ENCODE data around the gene MYO10.
A peak's percentile ranks its signal among the peaks of the same experiment; 100 is the strongest.

MYO10 gene

DNA sequence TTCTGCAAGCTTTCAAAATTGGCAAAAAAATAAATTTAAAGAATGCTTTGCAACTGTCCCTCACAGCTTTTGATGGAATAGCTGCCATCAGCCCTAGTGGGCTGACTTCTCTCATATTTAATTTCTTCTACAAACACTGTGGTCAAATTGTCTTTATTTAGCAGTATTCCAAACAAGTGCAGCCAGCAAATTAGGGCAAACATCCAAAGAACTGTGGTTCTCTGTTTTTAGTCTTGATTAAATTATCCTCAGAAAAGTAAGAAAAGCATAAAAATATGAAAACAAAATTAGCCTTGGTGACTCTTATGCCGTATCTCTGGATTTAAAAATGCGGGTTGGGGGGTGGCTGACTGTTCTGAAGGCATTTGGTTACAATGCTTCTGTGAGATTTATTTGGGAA is 223.5 kb downstream of the MYO10 start:
- peaks cover 35% of the 10 kb centered on the region for H3K36me3 ChIP-seq (ENCODE audit: insufficient read depth, low read length)
- H3K4me3 ChIP-seq (ENCODE audit: low read length), result peak overlapping the region; percentile 31
- peaks cover 4% of the 10 kb centered on the region for H3K9me3 ChIP-seq (ENCODE audit: low read length)
- no peak overlapping the region for H2AFZ ChIP-seq (ENCODE audit: low read depth, low read length)
- H3K4me1 ChIP-seq (ENCODE audit: insufficient read depth, low read length), result peaks cover 23% of the 10 kb centered on the region
- no peaks in the 10 kb centered on the region for H3K27me3 ChIP-seq (ENCODE audit: insufficient read depth, low read length)

- H3K4me1 ChIP-seq (ENCODE audit: insufficient read depth, low read length), result peaks cover 23% of the 10 kb centered on the region
- H3K36me3 ChIP-seq (ENCODE audit: insufficient read depth, low read length), result peaks cover 40% of the 10 kb centered on the region
- no peaks in the 10 kb centered on the region for H3K27me3 ChIP-seq (ENCODE audit: insufficient read depth, low read length)
- H2AFZ ChIP-seq (ENCODE audit: low read depth, low read length), result no peak overlapping the region
- H3K4me3 ChIP-seq (ENCODE audit: low read length), result peak overlapping the region; percentile 31
- H3K9me3 ChIP-seq (ENCODE audit: low read length), result peaks cover 8% of the 10 kb centered on the region
Measured at GRCh38 chr5:16712178-16712577, 223.9 kb downstream of the MYO10 start.

- Histone ChIP-seq H3K9me3 (ENCODE audit: low read length) (peaks cover 9% of the 10 kb centered on the region), H2AFZ (ENCODE audit: low read depth, low read length) (no peak overlapping the region), H3K4me3 (ENCODE audit: low read length) (no peak overlapping the region), H3K4me1 (ENCODE audit: insufficient read depth, low read length) (peaks cover 23% of the 10 kb centered on the region), H3K27me3 (ENCODE audit: insufficient read depth, low read length) (no peaks in the 10 kb centered on the region), H3K36me3 (ENCODE audit: insufficient read depth, low read length) (peaks cover 57% of the 10 kb centered on the region)
Measured at GRCh38 chr5:16709691-16710433, 226.2 kb downstream of the MYO10 start.

DNA sequence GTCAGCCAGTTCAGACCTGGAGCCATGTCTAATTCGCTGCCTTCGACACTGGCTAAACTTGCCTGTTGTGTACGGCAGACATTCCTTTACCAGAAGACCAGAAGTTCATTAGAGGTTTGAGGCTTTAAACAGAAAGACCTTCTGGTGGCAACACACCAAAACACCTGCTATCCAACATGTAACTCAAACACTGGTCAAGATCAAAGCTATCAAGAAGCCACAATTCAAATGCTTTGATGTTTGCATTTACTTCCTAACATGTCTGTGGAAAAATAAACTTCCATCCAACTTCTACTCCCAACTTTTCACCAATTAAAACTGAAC is 228.3 kb downstream of the MYO10 start:
- H2AFZ ChIP-seq (ENCODE audit: low read depth, low read length), result no peak overlapping the region

GRCh38 chr5:16707168-16707868 is 228.8 kb downstream of the MYO10 start:
- H3K4me3 ChIP-seq (ENCODE audit: low read length), result no peak overlapping the region
- peaks cover 79% of the 10 kb centered on the region for H3K36me3 ChIP-seq (ENCODE audit: insufficient read depth, low read length)

More for the DNA sequence above, 228.3 kb downstream of the MYO10 start:
- Histone ChIP-seq H3K36me3 (ENCODE audit: insufficient read depth, low read length) (peaks cover 75% of the 10 kb centered on the region), H3K4me1 (ENCODE audit: insufficient read depth, low read length) (peaks cover 10% of the 10 kb centered on the region), H3K27me3 (ENCODE audit: insufficient read depth, low read length) (no peaks in the 10 kb centered on the region), H3K9me3 (ENCODE audit: low read length) (peaks cover 9% of the 10 kb centered on the region), H3K4me3 (ENCODE audit: low read length) (no peak overlapping the region)

GRCh38 chr5:16704945-16705344 is 231.1 kb downstream of the MYO10 start:
- Histone ChIP-seq H3K4me1 (ENCODE audit: insufficient read depth, low read length) (peaks cover 3% of the 10 kb centered on the region), H3K27me3 (ENCODE audit: insufficient read depth, low read length) (no peaks in the 10 kb centered on the region), H3K36me3 (ENCODE audit: insufficient read depth, low read length) (peaks cover 91% of the 10 kb centered on the region), H2AFZ (ENCODE audit: low read depth, low read length) (no peak overlapping the region), H3K4me3 (ENCODE audit: low read length) (no peak overlapping the region), H3K9me3 (ENCODE audit: low read length) (peaks cover 5% of the 10 kb centered on the region)

More at GRCh38 chr5:16707168-16707868, 228.8 kb downstream of the MYO10 start:
- peaks cover 9% of the 10 kb centered on the region for H3K9me3 ChIP-seq (ENCODE audit: low read length)
- no peaks in the 10 kb centered on the region for H3K27me3 ChIP-seq (ENCODE audit: insufficient read depth, low read length)
- H3K4me1 ChIP-seq (ENCODE audit: insufficient read depth, low read length), result peaks cover 6% of the 10 kb centered on the region
- H2AFZ ChIP-seq (ENCODE audit: low read depth, low read length), result no peak overlapping the region

GRCh38 chr5:16702964-16703363 is 233.1 kb downstream of the MYO10 start:
- H3K4me1 ChIP-seq (ENCODE audit: insufficient read depth, low read length), result peaks cover 3% of the 10 kb centered on the region
- no peak overlapping the region for H2AFZ ChIP-seq (ENCODE audit: low read depth, low read length)
- no peak overlapping the region for H3K4me3 ChIP-seq (ENCODE audit: low read length)
- peaks cover 8% of the 10 kb centered on the region for H3K9me3 ChIP-seq (ENCODE audit: low read length)
- no peaks in the 10 kb centered on the region for H3K27me3 ChIP-seq (ENCODE audit: insufficient read depth, low read length)
- H3K36me3 ChIP-seq (ENCODE audit: insufficient read depth, low read length), result peaks cover 87% of the 10 kb centered on the region

DNA sequence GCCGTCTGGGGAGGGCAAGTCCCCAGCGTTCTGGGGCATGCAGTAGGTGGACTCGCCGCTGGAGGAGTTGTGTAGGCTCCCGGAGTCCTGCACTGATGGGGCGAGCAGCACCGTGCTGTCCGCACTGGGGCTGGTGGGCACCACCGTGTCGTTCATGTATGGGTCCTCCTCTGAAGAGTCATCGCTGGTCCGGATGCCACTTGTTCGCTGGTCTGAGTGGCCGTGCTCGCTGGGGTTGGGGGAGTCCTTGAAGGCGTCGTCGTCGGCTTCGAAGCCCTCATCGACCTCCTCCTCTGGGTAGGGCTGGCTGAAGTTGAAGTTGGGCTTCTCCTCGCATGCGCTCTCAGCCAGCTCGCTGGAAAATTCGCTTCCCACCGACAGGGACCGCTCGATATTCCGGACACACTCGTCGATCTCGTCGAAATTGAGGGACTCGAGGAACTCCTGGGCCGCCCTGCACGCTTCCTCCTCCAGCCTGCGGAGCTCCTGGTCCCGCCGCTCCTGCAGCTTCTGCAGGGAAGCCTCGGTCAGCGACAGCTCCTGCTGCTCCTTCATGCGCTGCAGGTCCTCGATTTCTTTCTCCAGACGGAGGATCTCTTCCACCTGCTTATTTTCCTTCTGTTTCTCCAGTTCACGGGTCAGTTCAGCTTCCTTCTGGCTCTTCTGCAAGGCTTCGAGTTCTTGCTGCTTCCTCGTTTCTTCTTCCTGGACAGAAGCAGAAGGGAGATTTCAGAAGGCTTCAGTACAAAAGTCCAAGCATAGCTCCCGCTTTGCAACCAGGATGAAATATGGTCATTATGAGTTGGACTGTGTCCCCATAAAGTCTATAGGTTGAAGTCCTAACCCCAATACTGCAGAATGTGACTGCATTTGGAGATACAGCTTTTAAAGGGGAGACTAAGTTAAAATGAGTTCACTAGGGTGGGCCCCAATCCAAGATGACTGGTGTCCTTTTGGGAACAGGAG is 234.7 kb downstream of the MYO10 start:
- H3K27me3 ChIP-seq (ENCODE audit: insufficient read depth, low read length), result no peaks in the 10 kb centered on the region
- H3K4me1 ChIP-seq (ENCODE audit: insufficient read depth, low read length), result peaks cover 3% of the 10 kb centered on the region
- H2AFZ ChIP-seq (ENCODE audit: low read depth, low read length), result no peak overlapping the region
- peaks cover 77% of the 10 kb centered on the region for H3K36me3 ChIP-seq (ENCODE audit: insufficient read depth, low read length)
- peaks cover 3% of the 10 kb centered on the region for H3K9me3 ChIP-seq (ENCODE audit: low read length)
- no peak overlapping the region for H3K4me3 ChIP-seq (ENCODE audit: low read length)

DNA sequence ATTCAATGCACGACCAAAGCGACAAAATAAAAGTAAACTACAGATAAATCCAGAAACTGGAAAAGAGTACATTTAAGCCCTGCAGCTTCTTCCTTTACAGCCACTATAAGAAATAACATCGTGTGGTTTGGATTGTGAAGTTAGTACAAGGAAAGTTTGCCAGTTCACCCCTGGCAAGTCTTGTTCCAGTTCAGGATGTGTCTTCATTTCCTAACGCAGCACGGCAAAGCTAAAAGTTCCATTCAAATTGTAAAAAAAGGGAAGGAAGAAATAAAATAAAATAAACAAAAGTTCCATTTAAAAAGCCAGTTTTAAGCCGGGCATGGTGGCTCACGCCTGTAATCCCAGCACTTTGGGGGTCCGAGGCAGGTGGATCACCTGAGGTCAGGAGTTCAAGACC is 236.0 kb downstream of the MYO10 start:
- H3K27me3 ChIP-seq (ENCODE audit: insufficient read depth, low read length), result no peaks in the 10 kb centered on the region
- peaks cover 73% of the 10 kb centered on the region for H3K36me3 ChIP-seq (ENCODE audit: insufficient read depth, low read length)
- no peak overlapping the region for H3K4me3 ChIP-seq (ENCODE audit: low read length)

GRCh38 chr5:16695779-16696178 is 240.3 kb downstream of the MYO10 start:
- no peaks in the 10 kb centered on the region for H3K27me3 ChIP-seq (ENCODE audit: insufficient read depth, low read length)
- H3K9me3 ChIP-seq (ENCODE audit: low read length), result peaks cover 3% of the 10 kb centered on the region
- no peak overlapping the region for H2AFZ ChIP-seq (ENCODE audit: low read depth, low read length)
- no peak overlapping the region for H3K4me3 ChIP-seq (ENCODE audit: low read length)
- H3K4me1 ChIP-seq (ENCODE audit: insufficient read depth, low read length), result no peaks in the 10 kb centered on the region
- peaks cover 61% of the 10 kb centered on the region for H3K36me3 ChIP-seq (ENCODE audit: insufficient read depth, low read length)

More for the DNA sequence above, 236.0 kb downstream of the MYO10 start:
- Histone ChIP-seq H3K4me1 (ENCODE audit: insufficient read depth, low read length) (peaks cover 3% of the 10 kb centered on the region), H2AFZ (ENCODE audit: low read depth, low read length) (no peak overlapping the region), H3K9me3 (ENCODE audit: low read length) (peaks cover 3% of the 10 kb centered on the region)

- H3K4me3 ChIP-seq (ENCODE audit: low read length), result no peak overlapping the region
- no peaks in the 10 kb centered on the region for H3K27me3 ChIP-seq (ENCODE audit: insufficient read depth, low read length)
- H3K4me1 ChIP-seq (ENCODE audit: insufficient read depth, low read length), result no peaks in the 10 kb centered on the region
- H2AFZ ChIP-seq (ENCODE audit: low read depth, low read length), result no peak overlapping the region
- H3K36me3 ChIP-seq (ENCODE audit: insufficient read depth, low read length), result peaks cover 58% of the 10 kb centered on the region
- no peaks in the 10 kb centered on the region for H3K9me3 ChIP-seq (ENCODE audit: low read length)
Measured at GRCh38 chr5:16693879-16694278, 242.2 kb downstream of the MYO10 start.

GRCh38 chr5:16691731-16692130 is 244.4 kb downstream of the MYO10 start:
- H2AFZ ChIP-seq (ENCODE audit: low read depth, low read length), result no peak overlapping the region
- H3K27me3 ChIP-seq (ENCODE audit: insufficient read depth, low read length), result no peaks in the 10 kb centered on the region
- no peaks in the 10 kb centered on the region for H3K9me3 ChIP-seq (ENCODE audit: low read length)
- H3K4me3 ChIP-seq (ENCODE audit: low read length), result no peak overlapping the region
- H3K4me1 ChIP-seq (ENCODE audit: insufficient read depth, low read length), result no peaks in the 10 kb centered on the region
- H3K36me3 ChIP-seq (ENCODE audit: insufficient read depth, low read length), result peaks cover 67% of the 10 kb centered on the region

All from neuron (in vitro differentiated cells).